K562 (cell line): ENCODE data around the gene GHR.

Source experiments
- CEBPB ChIP-seq: fragments of 450-650 bp; IDR thresholded peaks from 2 replicates; pipeline ENCODE4 v1.6.1; 2016; ENCODE audit warnings: missing genetic modification characterization, missing compliant biosample characterization
- GATA2 ChIP-seq: sonication (generic); formaldehyde crosslinking; IDR thresholded peaks from 2 replicates; pipeline ENCODE4 v1.4.0; 2020; ENCODE audit warnings: mild to moderate bottlenecking, missing genetic modification reagents
- POLR2A ChIP-seq: fragments of 450-650 bp; conservative IDR thresholded peaks from 2 replicates; pipeline ENCODE4 v1.6.1; 2016
- SIRT6 ChIP-seq: IDR thresholded peaks from one replicate; pipeline ENCODE4 v1.6.1; 2012; ENCODE audit warnings: low read depth, mild to moderate bottlenecking, control low read depth, inconsistent platforms, low read length, moderate library complexity
- YY1 ChIP-seq, 3 experiments: IDR thresholded peaks; 2 replicates each; pipeline ENCODE4 v1.6.1; 2011; ENCODE audit warnings: low read length in 2 of 3, mild to moderate bottlenecking in 2 of 3, moderate library complexity in 2 of 3, borderline replicate concordance in 1 of 3, control low read depth in 1 of 3, low read depth in 1 of 3; ENCODE audit not compliant: insufficient read depth in 3 of 3, insufficient replicate concordance in 2 of 3, control insufficient read depth in 1 of 3, insufficient read length in 1 of 3; ENCODE audit errors: extremely low read depth in 1 of 3
- ZNF354B ChIP-seq: fragments of 250-450 bp; sonication (Bioruptor Pico); IDR thresholded peaks from 2 replicates; pipeline ENCODE4 v1.4.0; 2020
- TF ChIP-seq, protein P1 (sequence below), 2 experiments: fragments of 450-650 bp; IDR thresholded peaks; 2 replicates each; pipeline ENCODE4 v1.6.1; 2016
- TF ChIP-seq, protein P2 (sequence below): sonication (generic); formaldehyde crosslinking; IDR thresholded peaks from 2 replicates; pipeline ENCODE4 v1.9.0; 2022; ENCODE audit warnings: mild to moderate bottlenecking, missing genetic modification reagents
- TF ChIP-seq, protein P3 (sequence below): fragments of 450-650 bp; IDR thresholded peaks from 2 replicates; pipeline ENCODE4 v1.6.1; 2018; ENCODE audit not compliant: partially characterized antibody

- TF ChIP-seq YY1 (IDR thresholded peaks at IDR 0.05; ENCODE audit: borderline replicate concordance in 1 of 3, control insufficient read depth in 1 of 3, extremely low read depth in 1 of 3, insufficient read depth in 3 of 3, insufficient read length in 1 of 3, insufficient replicate concordance in 2 of 3, low read depth in 1 of 3, low read length in 2 of 3), result no peak
- TF ChIP-seq GATA2 (CRISPR knock-in tag), result no peak
- TF ChIP-seq, protein P1, sequence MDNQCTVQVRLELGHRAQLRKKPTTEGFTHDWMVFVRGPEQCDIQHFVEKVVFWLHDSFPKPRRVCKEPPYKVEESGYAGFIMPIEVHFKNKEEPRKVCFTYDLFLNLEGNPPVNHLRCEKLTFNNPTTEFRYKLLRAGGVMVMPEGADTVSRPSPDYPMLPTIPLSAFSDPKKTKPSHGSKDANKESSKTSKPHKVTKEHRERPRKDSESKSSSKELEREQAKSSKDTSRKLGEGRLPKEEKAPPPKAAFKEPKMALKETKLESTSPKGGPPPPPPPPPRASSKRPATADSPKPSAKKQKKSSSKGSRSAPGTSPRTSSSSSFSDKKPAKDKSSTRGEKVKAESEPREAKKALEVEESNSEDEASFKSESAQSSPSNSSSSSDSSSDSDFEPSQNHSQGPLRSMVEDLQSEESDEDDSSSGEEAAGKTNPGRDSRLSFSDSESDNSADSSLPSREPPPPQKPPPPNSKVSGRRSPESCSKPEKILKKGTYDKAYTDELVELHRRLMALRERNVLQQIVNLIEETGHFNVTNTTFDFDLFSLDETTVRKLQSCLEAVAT (IDR thresholded peaks at IDR 0.05), result no peak
- TF ChIP-seq SIRT6, result no peak
- no peak for TF ChIP-seq ZNF354B (CRISPR knock-in tag)
- TF ChIP-seq, protein P2, sequence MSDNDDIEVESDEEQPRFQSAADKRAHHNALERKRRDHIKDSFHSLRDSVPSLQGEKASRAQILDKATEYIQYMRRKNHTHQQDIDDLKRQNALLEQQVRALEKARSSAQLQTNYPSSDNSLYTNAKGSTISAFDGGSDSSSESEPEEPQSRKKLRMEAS (CRISPR knock-in tag), result no peak
- TF ChIP-seq CEBPB, result no peak
- TF ChIP-seq, protein P3, sequence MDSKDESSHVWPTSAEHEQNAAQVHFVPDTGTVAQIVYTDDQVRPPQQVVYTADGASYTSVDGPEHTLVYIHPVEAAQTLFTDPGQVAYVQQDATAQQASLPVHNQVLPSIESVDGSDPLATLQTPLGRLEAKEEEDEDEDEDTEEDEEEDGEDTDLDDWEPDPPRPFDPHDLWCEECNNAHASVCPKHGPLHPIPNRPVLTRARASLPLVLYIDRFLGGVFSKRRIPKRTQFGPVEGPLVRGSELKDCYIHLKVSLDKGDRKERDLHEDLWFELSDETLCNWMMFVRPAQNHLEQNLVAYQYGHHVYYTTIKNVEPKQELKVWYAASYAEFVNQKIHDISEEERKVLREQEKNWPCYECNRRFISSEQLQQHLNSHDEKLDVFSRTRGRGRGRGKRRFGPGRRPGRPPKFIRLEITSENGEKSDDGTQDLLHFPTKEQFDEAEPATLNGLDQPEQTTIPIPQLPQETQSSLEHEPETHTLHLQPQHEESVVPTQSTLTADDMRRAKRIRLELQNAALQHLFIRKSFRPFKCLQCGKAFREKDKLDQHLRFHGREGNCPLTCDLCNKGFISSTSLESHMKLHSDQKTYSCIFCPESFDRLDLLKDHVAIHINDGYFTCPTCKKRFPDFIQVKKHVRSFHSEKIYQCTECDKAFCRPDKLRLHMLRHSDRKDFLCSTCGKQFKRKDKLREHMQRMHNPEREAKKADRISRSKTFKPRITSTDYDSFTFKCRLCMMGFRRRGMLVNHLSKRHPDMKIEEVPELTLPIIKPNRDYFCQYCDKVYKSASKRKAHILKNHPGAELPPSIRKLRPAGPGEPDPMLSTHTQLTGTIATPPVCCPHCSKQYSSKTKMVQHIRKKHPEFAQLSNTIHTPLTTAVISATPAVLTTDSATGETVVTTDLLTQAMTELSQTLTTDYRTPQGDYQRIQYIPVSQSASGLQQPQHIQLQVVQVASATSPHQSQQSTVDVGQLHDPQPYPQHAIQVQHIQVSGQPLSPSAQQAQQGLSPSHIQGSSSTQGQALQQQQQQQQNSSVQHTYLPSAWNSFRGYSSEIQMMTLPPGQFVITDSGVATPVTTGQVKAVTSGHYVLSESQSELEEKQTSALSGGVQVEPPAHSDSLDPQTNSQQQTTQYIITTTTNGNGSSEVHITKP, result no peak
- no peak for TF ChIP-seq POLR2A
These were observed 44.3 kb downstream of the GHR start for GRCh38 chr5:42467572-42467971.
